ENCODE measurements around the gene PPFIA3. TPM values are rescaled to one million over a fixed set of nuclear protein-coding genes. Genes with fewer than 3 reads are reported as not detected.

Gene PPFIA3
- polyA plus RNA-seq, 2 of the 4 experiments (the other 2 are of a cell fraction), result 3.2 to 7.3 TPM

DNA sequence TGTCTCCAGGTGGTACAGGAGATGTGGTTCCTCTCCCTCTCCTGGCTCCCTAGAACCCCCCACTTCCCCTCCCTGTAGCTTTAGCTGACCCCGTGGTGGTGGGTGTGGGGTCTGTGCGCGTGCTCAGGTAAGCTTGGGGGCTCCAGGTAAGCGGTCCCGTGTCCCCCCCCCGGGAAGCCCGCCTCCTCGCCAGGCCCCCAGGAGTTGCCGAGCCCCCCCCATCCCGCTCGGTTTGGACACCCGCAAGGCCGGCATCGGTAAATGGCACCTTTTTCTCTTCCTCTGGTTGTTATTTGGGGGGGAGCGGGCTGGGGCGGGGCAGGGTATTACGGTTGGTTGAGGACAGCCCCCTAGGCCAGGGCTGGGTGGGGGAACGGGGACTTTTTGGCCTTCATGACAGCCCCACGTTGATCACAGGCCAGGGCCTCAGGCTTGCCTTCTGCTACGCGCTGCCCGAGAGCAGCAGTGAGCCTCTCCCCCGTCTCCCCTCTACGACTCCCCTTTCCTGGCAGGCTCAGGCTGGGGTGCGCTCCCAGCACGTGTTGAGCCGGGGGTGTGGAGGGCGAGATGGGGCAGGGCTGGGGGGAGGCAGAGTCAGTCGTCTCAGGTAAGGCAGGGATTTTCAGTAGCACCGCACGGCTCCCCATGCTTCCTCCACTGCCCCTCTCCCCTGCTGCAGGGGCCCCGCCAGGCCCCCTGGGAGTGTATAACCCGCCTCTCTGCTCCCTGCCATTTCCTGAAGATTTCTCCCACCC, 15.8 kb upstream of the PPFIA3 start:
- DNase-seq (ENCODE audit: low read depth in 1 of 2, low spot score in 1 of 2) (no peak), ATAC-seq (no peak), FAIRE-seq (no peak)
- H3K9me3 ChIP-seq, result no peaks in the 10 kb centered on the region
- H3K4me1 ChIP-seq, result peaks cover 20% of the 10 kb centered on the region
- TF ChIP-seq MYC (IDR thresholded peaks at IDR 0.05; ENCODE audit: borderline replicate concordance, low read length) (no peak), PHF8 (IDR thresholded peaks at IDR 0.05; ENCODE audit: borderline replicate concordance, low read depth) (no peak), TP53 (CRISPR knock-in tag; IDR thresholded peaks at IDR 0.05) (no peak), BHLHE40 (IDR thresholded peaks at IDR 0.05; ENCODE audit: low read depth, low read length) (no peak), FOSL2 (IDR thresholded peaks at IDR 0.05) (no peak), FOSL2 (CRISPR knock-in tag; IDR thresholded peaks at IDR 0.05) (no peak), TFCP2L1 (CRISPR knock-in tag; IDR thresholded peaks at IDR 0.05) (no peak), ESRRA (IDR thresholded peaks at IDR 0.05; ENCODE audit: borderline replicate concordance, low read length) (no peak), FOXS1 (CRISPR knock-in tag; IDR thresholded peaks at IDR 0.05) (no peak), GATA3 (IDR thresholded peaks at IDR 0.05; ENCODE audit: borderline replicate concordance) (no peak), NPAS2 (CRISPR knock-in tag; IDR thresholded peaks at IDR 0.05; ENCODE audit: borderline replicate concordance) (no peak)
- TF ChIP-seq, protein P1, sequence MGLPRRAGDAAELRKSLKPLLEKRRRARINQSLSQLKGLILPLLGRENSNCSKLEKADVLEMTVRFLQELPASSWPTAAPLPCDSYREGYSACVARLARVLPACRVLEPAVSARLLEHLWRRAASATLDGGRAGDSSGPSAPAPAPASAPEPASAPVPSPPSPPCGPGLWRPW (IDR thresholded peaks at IDR 0.05), result no peak
- TF ChIP-seq, protein P2, sequence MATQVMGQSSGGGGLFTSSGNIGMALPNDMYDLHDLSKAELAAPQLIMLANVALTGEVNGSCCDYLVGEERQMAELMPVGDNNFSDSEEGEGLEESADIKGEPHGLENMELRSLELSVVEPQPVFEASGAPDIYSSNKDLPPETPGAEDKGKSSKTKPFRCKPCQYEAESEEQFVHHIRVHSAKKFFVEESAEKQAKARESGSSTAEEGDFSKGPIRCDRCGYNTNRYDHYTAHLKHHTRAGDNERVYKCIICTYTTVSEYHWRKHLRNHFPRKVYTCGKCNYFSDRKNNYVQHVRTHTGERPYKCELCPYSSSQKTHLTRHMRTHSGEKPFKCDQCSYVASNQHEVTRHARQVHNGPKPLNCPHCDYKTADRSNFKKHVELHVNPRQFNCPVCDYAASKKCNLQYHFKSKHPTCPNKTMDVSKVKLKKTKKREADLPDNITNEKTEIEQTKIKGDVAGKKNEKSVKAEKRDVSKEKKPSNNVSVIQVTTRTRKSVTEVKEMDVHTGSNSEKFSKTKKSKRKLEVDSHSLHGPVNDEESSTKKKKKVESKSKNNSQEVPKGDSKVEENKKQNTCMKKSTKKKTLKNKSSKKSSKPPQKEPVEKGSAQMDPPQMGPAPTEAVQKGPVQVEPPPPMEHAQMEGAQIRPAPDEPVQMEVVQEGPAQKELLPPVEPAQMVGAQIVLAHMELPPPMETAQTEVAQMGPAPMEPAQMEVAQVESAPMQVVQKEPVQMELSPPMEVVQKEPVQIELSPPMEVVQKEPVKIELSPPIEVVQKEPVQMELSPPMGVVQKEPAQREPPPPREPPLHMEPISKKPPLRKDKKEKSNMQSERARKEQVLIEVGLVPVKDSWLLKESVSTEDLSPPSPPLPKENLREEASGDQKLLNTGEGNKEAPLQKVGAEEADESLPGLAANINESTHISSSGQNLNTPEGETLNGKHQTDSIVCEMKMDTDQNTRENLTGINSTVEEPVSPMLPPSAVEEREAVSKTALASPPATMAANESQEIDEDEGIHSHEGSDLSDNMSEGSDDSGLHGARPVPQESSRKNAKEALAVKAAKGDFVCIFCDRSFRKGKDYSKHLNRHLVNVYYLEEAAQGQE (IDR thresholded peaks at IDR 0.05), result no peak
- H3K27ac ChIP-seq, result no peak overlapping the region
- POLR2A ChIA-PET, result no interaction called here
- 87% methylated on average over 26 of the region's 33 CpGs for WGBS (ENCODE audit: missing lambda C conversion rate)
- CTCF ChIA-PET, result interaction anchor here (1.0 to 13.2 kb wide), 7 partner anchors 10 to 315 kb away, joined by 3 to 241 read pairs (median 5); partner anchors contain the start of genes GYS1, LIN7B and RUVBL2
- H3K4me2 ChIP-seq, result no peak overlapping the region
- H3K4me3 ChIP-seq, result no peak overlapping the region

DNA sequence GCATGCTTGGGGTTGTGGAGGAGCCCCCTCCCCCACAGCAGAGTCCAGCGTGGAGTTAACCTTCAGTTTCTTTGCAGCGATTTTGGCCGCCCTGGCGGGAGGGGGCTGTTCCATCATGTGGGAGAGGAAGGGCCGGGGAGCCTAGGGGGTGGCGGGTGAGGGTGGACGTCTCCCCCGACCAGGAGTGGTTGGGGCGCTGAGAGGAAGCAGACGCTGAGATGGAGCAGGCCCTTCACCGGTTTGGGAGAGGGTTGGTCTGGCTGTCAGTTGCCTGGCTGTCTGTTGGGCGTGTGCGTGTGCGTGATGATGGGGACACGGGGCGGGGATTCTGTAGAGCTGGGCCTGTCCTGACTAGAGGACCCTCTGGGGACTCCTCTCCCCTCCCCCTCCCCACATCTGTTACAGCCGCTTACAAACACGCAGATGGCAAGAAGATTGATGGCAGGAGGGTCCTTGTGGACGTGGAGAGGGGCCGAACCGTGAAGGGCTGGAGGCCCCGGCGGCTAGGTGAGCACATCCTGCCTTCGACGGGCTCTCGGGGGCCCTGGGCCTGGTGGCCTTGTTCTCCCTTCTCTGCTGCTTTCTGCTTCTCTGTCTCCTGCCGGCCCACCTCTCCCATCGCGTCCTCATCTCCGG, 15.0 kb upstream of the PPFIA3 start:
- ChIA-PET CTCF (interaction anchor here (0.6 to 13.2 kb wide), 11 partner anchors 9 to 316 kb away, joined by 3 to 241 read pairs (median 4); partner anchors contain the start of gene LIN7B), POLR2A (interaction anchor here (1.1 kb wide), 1 partner anchor 24 kb away, joined by 4 read pairs; no protein-coding TSS in a partner anchor)
- Histone ChIP-seq H3K9me3 (no peaks in the 10 kb centered on the region), H3K4me1 (peaks cover 20% of the 10 kb centered on the region), H3K27ac (no peak overlapping the region), H3K4me2 (no peak overlapping the region), H3K4me3 (no peak overlapping the region)
- 93% methylated on average over 29 of the region's 30 CpGs for WGBS (ENCODE audit: missing lambda C conversion rate)
- TF ChIP-seq NR3C1 (IDR thresholded peaks at IDR 0.05), result no peak
- no peak for TF ChIP-seq HOXB5 (CRISPR knock-in tag; IDR thresholded peaks at IDR 0.05)
- TF ChIP-seq MYC (IDR thresholded peaks at IDR 0.05; ENCODE audit: borderline replicate concordance, low read length), result no peak
- TF ChIP-seq, protein P3, sequence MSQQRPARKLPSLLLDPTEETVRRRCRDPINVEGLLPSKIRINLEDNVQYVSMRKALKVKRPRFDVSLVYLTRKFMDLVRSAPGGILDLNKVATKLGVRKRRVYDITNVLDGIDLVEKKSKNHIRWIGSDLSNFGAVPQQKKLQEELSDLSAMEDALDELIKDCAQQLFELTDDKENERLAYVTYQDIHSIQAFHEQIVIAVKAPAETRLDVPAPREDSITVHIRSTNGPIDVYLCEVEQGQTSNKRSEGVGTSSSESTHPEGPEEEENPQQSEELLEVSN (IDR thresholded peaks at IDR 0.05; ENCODE audit: borderline replicate concordance, low read depth), result no peak
- no peak for TF ChIP-seq ESRRA (IDR thresholded peaks at IDR 0.05; ENCODE audit: borderline replicate concordance, low read length)
- TF ChIP-seq EHF (CRISPR knock-in tag; IDR thresholded peaks at IDR 0.05), result no peak
- no peak for TF ChIP-seq HOXA7 (CRISPR knock-in tag; IDR thresholded peaks at IDR 0.05)
- TF ChIP-seq EP300 (IDR thresholded peaks at IDR 0.05), result no peak
- TF ChIP-seq, protein P4, sequence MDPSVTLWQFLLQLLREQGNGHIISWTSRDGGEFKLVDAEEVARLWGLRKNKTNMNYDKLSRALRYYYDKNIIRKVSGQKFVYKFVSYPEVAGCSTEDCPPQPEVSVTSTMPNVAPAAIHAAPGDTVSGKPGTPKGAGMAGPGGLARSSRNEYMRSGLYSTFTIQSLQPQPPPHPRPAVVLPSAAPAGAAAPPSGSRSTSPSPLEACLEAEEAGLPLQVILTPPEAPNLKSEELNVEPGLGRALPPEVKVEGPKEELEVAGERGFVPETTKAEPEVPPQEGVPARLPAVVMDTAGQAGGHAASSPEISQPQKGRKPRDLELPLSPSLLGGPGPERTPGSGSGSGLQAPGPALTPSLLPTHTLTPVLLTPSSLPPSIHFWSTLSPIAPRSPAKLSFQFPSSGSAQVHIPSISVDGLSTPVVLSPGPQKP (IDR thresholded peaks at IDR 0.05; ENCODE audit: low read depth, low read length), result no peak
- TF ChIP-seq, protein P5, sequence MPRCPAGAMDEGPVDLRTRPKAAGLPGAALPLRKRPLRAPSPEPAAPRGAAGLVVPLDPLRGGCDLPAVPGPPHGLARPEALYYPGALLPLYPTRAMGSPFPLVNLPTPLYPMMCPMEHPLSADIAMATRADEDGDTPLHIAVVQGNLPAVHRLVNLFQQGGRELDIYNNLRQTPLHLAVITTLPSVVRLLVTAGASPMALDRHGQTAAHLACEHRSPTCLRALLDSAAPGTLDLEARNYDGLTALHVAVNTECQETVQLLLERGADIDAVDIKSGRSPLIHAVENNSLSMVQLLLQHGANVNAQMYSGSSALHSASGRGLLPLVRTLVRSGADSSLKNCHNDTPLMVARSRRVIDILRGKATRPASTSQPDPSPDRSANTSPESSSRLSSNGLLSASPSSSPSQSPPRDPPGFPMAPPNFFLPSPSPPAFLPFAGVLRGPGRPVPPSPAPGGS (IDR thresholded peaks at IDR 0.05), result no peak
- TF ChIP-seq KDM5A (IDR thresholded peaks at IDR 0.05), result no peak
- TF ChIP-seq, protein P6, sequence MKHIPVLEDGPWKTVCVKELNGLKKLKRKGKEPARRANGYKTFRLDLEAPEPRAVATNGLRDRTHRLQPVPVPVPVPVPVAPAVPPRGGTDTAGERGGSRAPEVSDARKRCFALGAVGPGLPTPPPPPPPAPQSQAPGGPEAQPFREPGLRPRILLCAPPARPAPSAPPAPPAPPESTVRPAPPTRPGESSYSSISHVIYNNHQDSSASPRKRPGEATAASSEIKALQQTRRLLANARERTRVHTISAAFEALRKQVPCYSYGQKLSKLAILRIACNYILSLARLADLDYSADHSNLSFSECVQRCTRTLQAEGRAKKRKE (CRISPR knock-in tag; IDR thresholded peaks at IDR 0.05; ENCODE audit: low read depth), result no peak
- TF ChIP-seq TP53 (CRISPR knock-in tag; IDR thresholded peaks at IDR 0.05), result no peak
- TF ChIP-seq RAD21 (conservative IDR thresholded peaks at IDR 0.05 in 1 of 2, IDR thresholded peaks at IDR 0.05 in 1 of 2), result no peak
- no peak for TF ChIP-seq EHMT2 (IDR thresholded peaks at IDR 0.05; ENCODE audit: low read depth)
- no peak for TF ChIP-seq FOXS1 (CRISPR knock-in tag; IDR thresholded peaks at IDR 0.05)
- TF ChIP-seq GATA3 (IDR thresholded peaks at IDR 0.05; ENCODE audit: borderline replicate concordance), result no peak
- no peak for TF ChIP-seq CHD4 (IDR thresholded peaks at IDR 0.05; ENCODE audit: borderline replicate concordance)
- TF ChIP-seq HEYL (CRISPR knock-in tag; IDR thresholded peaks at IDR 0.05), result no peak
- FAIRE-seq (no peak), ATAC-seq (no peak), DNase-seq (ENCODE audit: low read depth in 1 of 2, low spot score in 1 of 2) (no peak)
